ENCODE results near the gene FGD6.

- TF ChIP-seq CTCF (IDR thresholded peaks at IDR 0.05) (no peak), POLR2A (IDR thresholded peaks at IDR 0.05) (no peak), POLR2AphosphoS5 (IDR thresholded peaks at IDR 0.05) (no peak)
Observed at GRCh38 chr12:95224202-95225170, 7.2 kb upstream of the FGD6 start.
